Pancreas (tissue), 10 donors: ENCODE measurements around the gene EXOC3. TPM values are rescaled to one million over a fixed set of nuclear protein-coding genes. Genes with fewer than 3 reads are reported as not detected.
"Not testable (repeated sequence)": the region's sequence is repeated elsewhere in the genome, so short reads cannot be mapped to it uniquely, and the experiment has no call there.

Experiments
- ATAC-seq, 4 donors: fragments of 200-7000 bp; cut with Tn5 transposase; one replicate each; pipeline versions ENCODE4 v1.8.0 to v1.9.1; 2020; ENCODE audit warnings: mild to moderate bottlenecking in 4 of 4, moderate library complexity in 4 of 4
- DNase-seq, 6 donors: peaks; one replicate each; pipeline ENCODE4 v3.0.0-alpha.2; 2020
- FAIRE-seq: peaks from 2 replicates; lab custom pipeline; 2012; peaks lifted over from hg19 to GRCh38; lab: Jason Lieb, UNC
- H3K27ac ChIP-seq, 4 donors: fragments of 200-600 bp; sonication (generic); 1 replicate in 3 of 4; 2 replicates in 1 of 4; pipeline versions ENCODE4 v1.5.0 to v1.8.0; 2020
- H3K27me3 ChIP-seq, 4 donors: fragments of 200-600 bp; one replicate each; pipeline ENCODE4 v1.8.0; 2021
- H3K36me3 ChIP-seq, 3 donors: fragments of 200-600 bp; sonication (generic) in 1 of 3; one replicate each; pipeline versions ENCODE4 v1.5.0 to v1.8.0; 2020 to 2021
- H3K4me1 ChIP-seq, 3 donors: fragments of 200-600 bp; one replicate each; pipeline ENCODE4 v1.8.0; 2021
- H3K4me3 ChIP-seq, 4 donors: fragments of 200-600 bp; sonication (generic) in 2 of 4; one replicate each; pipeline versions ENCODE4 v1.5.0 to v1.8.0; 2020 to 2021
- H3K9me3 ChIP-seq, 4 donors: fragments of 200-600 bp; one replicate each; pipeline ENCODE4 v1.8.0; 2021
- CTCF ChIP-seq, 4 donors: fragments of 200-600 bp; sonication (generic) in 3 of 4; IDR thresholded peaks; one replicate each; pipeline versions ENCODE4 v1.5.0 to v1.8.0; 2021; ENCODE audit warnings: antibody characterized with exemption in 4 of 4
- WGBS, 2 donors: extraction: QIAGEN DNeasy Blood & Tissue Kit; methylation state at CpG; one replicate each; pipeline ENCODE4 v1.1.7; 2013; 5-methylcytosine and 5-hydroxymethylcytosine counted together
- intact Hi-C, 3 donors: fragments of 100-400 bp; cut with DNase I; formaldehyde crosslinking; loops; one replicate each; pipeline versions ENCODE4 v1.11.1 to v1.14.2; 2022
- polyA plus RNA-seq, 2 donors: library from polyadenylated mRNA; stranded (reverse); fragments of 200-250 nt; gene quantifications; one replicate each; pipeline ENCODE4 v1.2.3, GENCODE V29; 2013
- total RNA-seq, 6 donors: library from RNA; stranded (reverse); fragmentation: NEBNext Ultra II Directional in 4 of 6; extraction: Animal tissue kit (Norgen Biotek cat#: 25700) in 4 of 6; gene quantifications; one replicate each; pipeline versions ENCODE4 v1.2.1 to v1.2.4, GENCODE V29; 2021 to 2023
- donor health status: healthy with polysubstance abuse.
- donor health status: DM: no; HTN: no; CAD: no; lungs with moderate emphysema.
- donor health status: DM: no; HTN: no; CAD: no.
- donor health status: control.
- donor health status: control.
- donor health status: Bipolar disorder and iron deficiency.
- donor health status: DM: yes; HTN: yes; CAD: no.
- donor health status: DM: no; HTN: no; CAD: no.
- donor health status: DM: no; HTN: no; CAD: no.
- donor health status: DM: yes; HTN: yes; CAD: no.

EXOC3 gene
- total and polyA plus RNA-seq, 8 donors: 24.5 to 71.8 (median 38.8) TPM

- Histone ChIP-seq H3K27ac (peak overlapping the region; percentile 62 to 82 (median 78)), H3K36me3 (no peaks in the 10 kb centered on the region), H3K4me3 (peak overlapping the region; percentile 65 to 95 (median 86)), H3K4me1 (peaks cover 0 to 13% (median 6%) of the 10 kb centered on the region in 3 donors), H3K27me3 (no peaks in the 10 kb centered on the region), H3K9me3 (no peaks in the 10 kb centered on the region)
- 0% methylated on average over 69 to 137 of the region's 137 CpGs for WGBS, 2 donors
- DNase-seq (peak; percentile 83 to 95 (median 94)), ATAC-seq (peak; percentile 83 to 88 (median 85)), FAIRE-seq (no peak)
- no peak for TF ChIP-seq CTCF (IDR thresholded peaks at IDR 0.05)
- intact Hi-C loops: no loop called here
Observed at GRCh38 chr5:472656-473550, 29.9 kb downstream of the EXOC3 start.

DNA sequence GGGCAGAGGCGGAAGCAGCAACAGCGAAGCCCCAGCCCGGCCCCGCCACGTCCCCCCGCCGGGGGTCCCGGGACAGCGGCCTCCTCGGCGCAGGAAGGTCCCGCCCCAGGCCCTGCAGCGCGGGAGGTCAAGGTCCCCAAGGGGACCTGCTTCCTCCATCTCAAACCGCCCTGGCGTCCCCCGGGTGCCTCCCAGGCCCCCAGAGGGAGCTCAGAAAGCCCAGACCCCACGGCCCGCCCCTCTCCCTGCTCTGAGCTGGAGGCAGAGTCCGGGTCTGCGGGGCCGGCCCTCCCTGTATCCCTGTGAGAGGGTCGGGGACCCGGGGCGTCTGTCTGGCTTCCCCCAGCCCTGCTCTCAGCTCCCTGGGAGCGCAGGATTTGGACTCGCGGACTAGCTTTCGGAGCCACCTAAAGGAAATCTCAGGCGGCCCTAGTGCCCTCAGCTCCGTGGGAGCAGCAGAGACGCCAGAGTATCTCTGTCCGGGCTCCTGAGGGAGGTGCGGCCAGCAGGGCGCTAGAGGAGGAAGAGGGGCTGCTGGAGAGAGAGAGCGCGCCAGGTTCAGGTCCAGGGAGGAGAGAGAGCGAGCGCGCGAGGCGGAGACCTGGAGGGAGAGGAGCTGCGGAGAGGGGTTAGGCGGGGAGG, 30.7 kb downstream of the EXOC3 start:
- H3K9me3 ChIP-seq: no peaks in the 10 kb centered on the region
- no peaks in the 10 kb centered on the region for H3K27me3 ChIP-seq
- no peaks in the 10 kb centered on the region for H3K36me3 ChIP-seq
- TF ChIP-seq CTCF (IDR thresholded peaks at IDR 0.05): no peak
- ATAC-seq: peak; percentile 13 to 28 (median 26)
- H3K27ac ChIP-seq: peak overlapping the region; percentile 8 to 48 (median 37)
- H3K4me3 ChIP-seq: peak overlapping the region; percentile 53 to 95 (median 86)
- FAIRE-seq: no peak
- peak in 4 of 6 donors; percentile 26 to 87 (median 67) for DNase-seq
- peaks cover 0 to 13% (median 6%) of the 10 kb centered on the region in 3 donors for H3K4me1 ChIP-seq
- 0 to 1% methylated on average over 43 to 44 of the region's 44 CpGs for WGBS, 2 donors
- intact Hi-C loops: no loop called here

DNA sequence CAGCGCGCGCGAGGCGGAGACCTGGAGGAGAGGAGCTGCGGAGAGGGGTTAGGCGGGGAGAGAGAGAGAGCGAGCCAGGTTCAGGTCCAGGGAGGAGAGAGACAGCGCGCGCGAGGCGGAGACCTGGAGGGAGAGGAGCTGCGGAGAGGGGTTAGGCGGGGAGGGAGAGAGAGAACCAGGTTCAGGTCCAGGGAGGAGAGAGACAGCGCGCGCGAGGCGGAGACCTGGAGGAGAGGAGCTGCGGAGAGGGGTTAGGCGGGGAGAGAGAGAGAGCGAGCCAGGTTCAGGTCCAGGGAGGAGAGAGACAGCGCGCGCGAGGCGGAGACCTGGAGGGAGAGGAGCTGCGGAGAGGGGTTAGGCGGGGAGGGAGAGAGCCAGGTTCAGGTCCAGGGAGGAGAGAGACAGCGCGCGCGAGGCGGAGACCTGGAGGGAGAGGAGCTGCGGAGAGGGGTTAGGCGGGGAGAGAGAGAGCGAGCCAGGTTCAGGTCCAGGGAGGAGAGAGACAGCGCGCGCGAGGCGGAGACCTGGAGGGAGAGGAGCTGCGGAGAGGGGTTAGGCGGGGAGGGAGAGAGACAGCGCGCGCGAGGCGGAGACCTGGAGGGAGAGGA, 31.4 kb downstream of the EXOC3 start:
- H3K27ac ChIP-seq, H3K36me3 ChIP-seq, ATAC-seq, intact Hi-C loops, FAIRE-seq, H3K27me3 ChIP-seq, H3K9me3 ChIP-seq: not testable (repeated sequence)
- Histone ChIP-seq H3K4me3 (peak overlapping the region in 2 of 4 donors; percentile 92 to 95), H3K4me1 (peaks cover 0 to 13% (median 6%) of the 10 kb centered on the region in 3 donors)
- DNase-seq: peak in 3 of 6 donors; percentile 25 to 41 (median 25)
- 0 to 1% methylated on average over 8 to 14 of the region's 50 CpGs for WGBS, 2 donors

GRCh38 chr5:474840-475661, 32.1 kb downstream of the EXOC3 start:
- no peak for FAIRE-seq
- intact Hi-C loops: no loop called here
- peak overlapping the region in 2 of 4 donors; percentile 31 to 92 for H3K4me3 ChIP-seq

More at GRCh38 chr5:474840-475661, 32.1 kb downstream of the EXOC3 start:
- Histone ChIP-seq H3K9me3 (no peaks in the 10 kb centered on the region), H3K4me1 (peaks cover 0 to 13% (median 6%) of the 10 kb centered on the region in 3 donors), H3K27me3 (peaks cover 0 to 13% (median 0%) of the 10 kb centered on the region in 4 donors), H3K36me3 (no peaks in the 10 kb centered on the region), H3K27ac (no peak overlapping the region)
- DNase-seq (peak in 3 of 6 donors; percentile 40 to 82 (median 64)), ATAC-seq (no peak)
- no peak for TF ChIP-seq CTCF (IDR thresholded peaks at IDR 0.05)
- WGBS, 2 donors: 12 to 15% methylated on average over 35 to 50 of the region's 50 CpGs
